Measurements from ENCODE around the gene NECTIN1.

DNA sequence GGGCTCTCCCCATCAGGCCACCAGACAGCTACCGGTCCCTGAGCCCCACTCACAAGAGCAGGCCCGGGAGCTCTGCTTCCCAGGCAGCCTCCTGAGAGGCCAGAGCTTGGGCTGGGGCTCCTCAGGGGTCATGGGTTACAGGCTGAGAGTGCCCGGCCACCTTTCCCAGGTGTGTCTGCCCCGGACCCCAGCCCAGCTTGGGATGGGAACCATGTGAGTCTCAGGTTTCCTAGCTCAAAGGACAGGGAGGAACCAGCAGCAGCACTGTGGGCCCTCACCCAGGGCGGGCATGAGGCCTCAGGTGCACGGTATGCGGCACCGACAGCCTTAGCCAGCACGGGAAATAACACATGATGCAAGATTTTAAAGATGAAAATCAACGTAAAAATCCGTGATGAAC lies 90.1 kb downstream of the NECTIN1 start:
- TF ChIP-seq CTCF (IDR thresholded peaks at IDR 0.05; ENCODE audit: poor library complexity) (no peak), EZH2phosphoT487 (IDR thresholded peaks at IDR 0.05; ENCODE audit: low read depth, severe bottlenecking, unreplicated experiment) (no peak)
